Osteocyte (in vitro differentiated cells): Measurements from ENCODE around the gene RBM20. TPM values are rescaled to one million over a fixed set of nuclear protein-coding genes. Genes with fewer than 3 reads are reported as not detected.

Experiments
- DNase-seq: peaks from one replicate; pipeline ENCODE4 v3.0.0; 2021; ENCODE audit warnings: mixed read lengths; ENCODE audit not compliant: unreplicated experiment; ENCODE audit errors: extremely low spot score
- H3K27ac Mint-ChIP-seq: one replicate; pipeline ENCODE4 v1.8.0; 2021; ENCODE audit warnings: mild to moderate bottlenecking, mixed read lengths; ENCODE audit not compliant: unreplicated experiment
- H3K27me3 Mint-ChIP-seq: one replicate; pipeline ENCODE4 v1.8.0; 2021; ENCODE audit warnings: mixed read lengths; ENCODE audit not compliant: unreplicated experiment
- H3K36me3 Mint-ChIP-seq: one replicate; pipeline ENCODE4 v1.8.0; 2021; ENCODE audit warnings: mixed read lengths; ENCODE audit not compliant: unreplicated experiment
- H3K4me1 Mint-ChIP-seq: one replicate; pipeline ENCODE4 v1.8.0; 2021; ENCODE audit warnings: mixed read lengths; ENCODE audit not compliant: unreplicated experiment
- H3K4me3 Mint-ChIP-seq: one replicate; pipeline ENCODE4 v1.8.0; 2021; ENCODE audit warnings: mild to moderate bottlenecking, moderate library complexity, mixed read lengths; ENCODE audit not compliant: unreplicated experiment
- H3K9me3 Mint-ChIP-seq: one replicate; pipeline ENCODE4 v1.8.0; 2021; ENCODE audit warnings: mixed read lengths; ENCODE audit not compliant: unreplicated experiment
- CTCF ChIP-seq: fragments of 200-600 bp; sonication (generic); IDR thresholded peaks from 2 replicates; pipeline ENCODE4 v1.5.0; 2021; ENCODE audit warnings: antibody characterized with exemption, mild to moderate bottlenecking, moderate library complexity
- total RNA-seq: library from RNA; stranded (reverse); gene quantifications from 2 replicates; pipeline ENCODE4 v1.2.1, GENCODE V29; 2021

Gene RBM20
- total RNA-seq, 1 donor from 2014 or later: 1.6 TPM

GRCh38 chr10:110805292-110805691 is 161.2 kb downstream of the RBM20 start:
- H3K4me3 Mint-ChIP-seq: no peak overlapping the region
- H3K4me1 Mint-ChIP-seq: peaks cover 24% of the 10 kb centered on the region
- H3K27ac Mint-ChIP-seq: no peak overlapping the region
- H3K36me3 Mint-ChIP-seq: no peaks in the 10 kb centered on the region
- H3K27me3 Mint-ChIP-seq: no peaks in the 10 kb centered on the region
- no peak for TF ChIP-seq CTCF
- no peak for DNase-seq
- H3K9me3 Mint-ChIP-seq: no peaks in the 10 kb centered on the region

GRCh38 chr10:110806335-110806734 is 162.2 kb downstream of the RBM20 start:
- no peaks in the 10 kb centered on the region for H3K9me3 Mint-ChIP-seq
- H3K4me1 Mint-ChIP-seq: peaks cover 24% of the 10 kb centered on the region
- no peaks in the 10 kb centered on the region for H3K36me3 Mint-ChIP-seq
- H3K4me3 Mint-ChIP-seq: no peak overlapping the region
- H3K27ac Mint-ChIP-seq: no peak overlapping the region
- H3K27me3 Mint-ChIP-seq: no peaks in the 10 kb centered on the region
- no peak for TF ChIP-seq CTCF
- no peak for DNase-seq

GRCh38 chr10:110808123-110808522 is 164.0 kb downstream of the RBM20 start:
- H3K9me3 Mint-ChIP-seq: no peaks in the 10 kb centered on the region
- no peak overlapping the region for H3K4me3 Mint-ChIP-seq
- H3K4me1 Mint-ChIP-seq: peaks cover 18% of the 10 kb centered on the region
- H3K36me3 Mint-ChIP-seq: no peaks in the 10 kb centered on the region
- no peaks in the 10 kb centered on the region for H3K27me3 Mint-ChIP-seq
- DNase-seq: no peak
- TF ChIP-seq CTCF: no peak
- H3K27ac Mint-ChIP-seq: no peak overlapping the region

GRCh38 chr10:110808615-110809014 is 164.5 kb downstream of the RBM20 start:
- no peak for DNase-seq
- H3K4me1 Mint-ChIP-seq: peaks cover 14% of the 10 kb centered on the region
- no peaks in the 10 kb centered on the region for H3K9me3 Mint-ChIP-seq
- H3K4me3 Mint-ChIP-seq: no peak overlapping the region
- TF ChIP-seq CTCF: no peak
- no peaks in the 10 kb centered on the region for H3K36me3 Mint-ChIP-seq
- no peaks in the 10 kb centered on the region for H3K27me3 Mint-ChIP-seq
- no peak overlapping the region for H3K27ac Mint-ChIP-seq

- TF ChIP-seq CTCF: no peak
- Mint-ChIP-seq H3K4me1 (peaks cover 8% of the 10 kb centered on the region), H3K27me3 (peaks cover 2% of the 10 kb centered on the region), H3K4me3 (no peak overlapping the region), H3K36me3 (no peaks in the 10 kb centered on the region), H3K9me3 (no peaks in the 10 kb centered on the region), H3K27ac (no peak overlapping the region)
- no peak for DNase-seq
Observed at GRCh38 chr10:110810625-110811024, 166.5 kb downstream of the RBM20 start.
